CD4-positive, alpha-beta memory T cell (primary cell): ENCODE data around the gene C6orf89. TPM values are rescaled to one million over a fixed set of nuclear protein-coding genes. Genes with fewer than 3 reads are reported as not detected.

ENCODE experiments used
- CTCF ChIA-PET: fragments of 350-600 bp; sonication (Branson Sonifier 250); formaldehyde crosslinking; loops from one replicate; lab custom pipeline; 2021; ENCODE audit warnings: inconsistent platforms; ENCODE audit not compliant: partially characterized antibody; lab: Charles Lee
- POLR2A ChIA-PET: fragments of 350-600 bp; sonication (Branson Sonifier 250); formaldehyde crosslinking; loops from one replicate; lab custom pipeline; 2021; ENCODE audit not compliant: partially characterized antibody; lab: Charles Lee
- DNase-seq, 5 donors: peaks; one replicate each; pipeline versions ENCODE4 v3.0.0 to v3.0.0-alpha.2; 2020 to 2022; ENCODE audit warnings: mixed read lengths in 1 of 5
- H3K27ac ChIP-seq: one replicate; pipeline ENCODE4 v1.7.0; 2013; ENCODE audit warnings: low read depth, low read length
- H3K27me3 ChIP-seq: 2 replicates; pipeline ENCODE4 v1.7.0; 2013; ENCODE audit warnings: mild to moderate bottlenecking, low read length, moderate library complexity; ENCODE audit not compliant: insufficient read depth
- H3K36me3 ChIP-seq: 2 replicates; pipeline ENCODE4 v1.7.0; 2013; ENCODE audit warnings: mild to moderate bottlenecking, low read length, moderate library complexity; ENCODE audit not compliant: insufficient read depth
- H3K4me1 ChIP-seq: 2 replicates; pipeline ENCODE4 v1.7.0; 2013; ENCODE audit warnings: mild to moderate bottlenecking, low read length, moderate library complexity; ENCODE audit not compliant: insufficient read depth
- H3K4me3 ChIP-seq, 2 donors: one replicate each; pipeline ENCODE4 v1.7.0; 2013; ENCODE audit warnings: low read length in 2 of 2, mild to moderate bottlenecking in 1 of 2
- H3K9me3 ChIP-seq, 2 donors: one replicate each; pipeline ENCODE4 v1.7.0; 2013; ENCODE audit warnings: low read length in 2 of 2, control low read depth in 1 of 2; ENCODE audit not compliant: control insufficient read depth in 1 of 2
- H3K27ac Mint-ChIP-seq, 7 donors: one replicate each; pipeline ENCODE4 v1.8.0; 2020 to 2021; ENCODE audit warnings: mixed read lengths in 7 of 7, mild to moderate bottlenecking in 6 of 7, inconsistent platforms in 3 of 7, moderate library complexity in 3 of 7
- H3K27me3 Mint-ChIP-seq, 2 donors: one replicate each; pipeline ENCODE4 v1.8.0; 2020 to 2021; ENCODE audit warnings: mixed read lengths in 2 of 2
- H3K36me3 Mint-ChIP-seq, 2 donors: one replicate each; pipeline ENCODE4 v1.8.0; 2020 to 2021; ENCODE audit warnings: mixed read lengths in 2 of 2, inconsistent platforms in 1 of 2, mild to moderate bottlenecking in 1 of 2
- H3K4me1 Mint-ChIP-seq, 4 donors: one replicate each; pipeline ENCODE4 v1.8.0; 2020 to 2021; ENCODE audit warnings: mixed read lengths in 4 of 4, mild to moderate bottlenecking in 1 of 4
- H3K4me3 Mint-ChIP-seq, 8 donors: one replicate each; pipeline ENCODE4 v1.8.0; 2020 to 2021; ENCODE audit warnings: mixed read lengths in 8 of 8, mild to moderate bottlenecking in 7 of 8, moderate library complexity in 6 of 8, inconsistent platforms in 3 of 8
- H3K9me3 Mint-ChIP-seq, 8 donors: one replicate each; pipeline ENCODE4 v1.8.0; 2020 to 2021; ENCODE audit warnings: mixed read lengths in 8 of 8, mild to moderate bottlenecking in 5 of 8, inconsistent platforms in 3 of 8, moderate library complexity in 1 of 8
- intact Hi-C: fragments of 100-400 bp; cut with micrococcal nuclease; formaldehyde crosslinking; loops from one replicate; pipeline ENCODE4 v1.15.1; 2023
- polyA plus RNA-seq, 2 donors: library from polyadenylated mRNA; unstranded; fragments of 300-500 nt; fragmentation: Illumina TruSeq; gene quantifications; one replicate each; pipeline ENCODE4 v1.2.3, GENCODE V29; 2021
- total RNA-seq, 2 experiments: library from RNA; stranded (reverse); gene quantifications; one replicate each; pipeline ENCODE4 v1.2.3, GENCODE V29; 2021

C6orf89 gene
- total and polyA plus RNA-seq, 4 experiments from 2014 or later: 35.4 to 56.0 (median 52.9) TPM

DNA sequence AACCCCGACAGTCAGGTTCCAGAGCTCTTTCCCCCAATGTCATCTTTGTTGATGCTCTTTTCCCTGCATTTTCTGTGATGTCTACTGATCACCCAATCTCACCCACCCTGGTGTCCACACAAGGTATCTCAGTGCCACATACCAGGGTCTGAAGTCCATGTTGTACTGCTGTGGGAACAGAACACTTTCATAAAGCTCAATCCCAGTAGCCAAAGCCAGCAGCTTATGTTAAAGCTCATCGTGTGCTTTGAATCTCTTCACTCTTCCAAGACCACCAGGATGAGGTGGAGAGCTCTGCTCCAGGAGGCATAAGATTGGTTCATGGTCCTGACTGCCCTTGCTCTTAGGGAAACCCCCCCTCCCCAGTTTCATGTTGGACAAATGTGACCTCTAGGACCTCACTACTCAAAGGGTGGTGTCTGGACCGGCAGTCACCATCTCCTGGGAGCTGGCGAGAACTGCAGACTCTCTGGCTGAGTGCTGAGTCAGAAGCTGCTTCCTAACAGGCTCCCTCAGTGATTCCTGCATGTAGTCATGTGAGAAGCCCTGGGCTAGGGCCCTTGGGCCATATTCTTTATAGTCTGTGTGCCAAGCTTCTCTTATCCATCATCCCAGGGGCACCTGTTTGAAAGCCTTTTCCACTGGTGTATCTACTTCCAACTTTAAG lies 33.1 kb upstream of the C6orf89 start:
- Mint-ChIP-seq H3K27me3 (no peaks in the 10 kb centered on the region), H3K9me3 (peaks cover 0 to 20% (median 15%) of the 10 kb centered on the region in 8 donors), H3K4me1 (no peaks in the 10 kb centered on the region), H3K36me3 (peaks cover 60 to 65% of the 10 kb centered on the region in 2 donors), H3K4me3 (no peak overlapping the region), H3K27ac (peak overlapping the region in 2 of 7 donors; percentile 31 to 52)
- H3K27ac ChIP-seq: no peak overlapping the region
- H3K4me1 ChIP-seq: no peaks in the 10 kb centered on the region
- H3K27me3 ChIP-seq: no peaks in the 10 kb centered on the region
- intact Hi-C loops: no loop called here
- ChIA-PET POLR2A (no interaction called here), CTCF (interaction anchor here (1.0 to 5.6 kb wide), 10 partner anchors 8 to 474 kb away, joined by 3 to 47 read pairs (median 3); no protein-coding TSS in a partner anchor)
- DNase-seq: no peak
- H3K36me3 ChIP-seq: peaks cover 25% of the 10 kb centered on the region
- no peak overlapping the region for H3K4me3 ChIP-seq
- peaks cover 0 to 3% of the 10 kb centered on the region in 2 donors for H3K9me3 ChIP-seq

DNA sequence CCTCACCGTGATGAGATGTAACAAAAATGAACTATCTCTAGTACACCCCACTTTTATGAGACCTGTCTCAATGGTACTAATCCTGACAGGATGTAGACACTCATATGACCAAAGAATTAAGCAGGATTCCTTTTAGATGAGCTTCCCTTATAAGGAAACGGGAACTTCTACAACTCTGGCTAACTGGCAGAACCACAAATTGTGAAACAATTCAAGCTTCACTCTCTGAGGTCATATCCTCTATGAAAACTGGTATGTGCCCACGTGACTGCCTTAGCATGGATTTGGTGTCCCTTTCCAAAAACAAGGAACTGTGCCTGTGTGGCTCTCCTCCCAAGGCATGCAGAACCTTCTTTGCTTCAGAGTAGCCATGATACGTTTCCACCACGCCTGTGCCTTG lies 32.4 kb upstream of the C6orf89 start:
- Histone ChIP-seq H3K27me3 (no peaks in the 10 kb centered on the region), H3K27ac (no peak overlapping the region), H3K9me3 (peaks cover 0 to 3% of the 10 kb centered on the region in 2 donors), H3K4me3 (no peak overlapping the region), H3K36me3 (peaks cover 25% of the 10 kb centered on the region), H3K4me1 (no peaks in the 10 kb centered on the region)
- POLR2A ChIA-PET: no interaction called here
- intact Hi-C loops: no loop called here
- CTCF ChIA-PET: interaction anchor here (0.6 to 5.6 kb wide), 6 partner anchors 12 to 473 kb away, joined by 3 to 47 read pairs (median 3); no protein-coding TSS in a partner anchor
- Mint-ChIP-seq H3K4me1 (no peaks in the 10 kb centered on the region), H3K27ac (peak overlapping the region in 1 of 7 donors; percentile 32), H3K4me3 (no peak overlapping the region), H3K27me3 (no peaks in the 10 kb centered on the region), H3K9me3 (peaks cover 0 to 20% (median 15%) of the 10 kb centered on the region in 8 donors), H3K36me3 (peaks cover 60 to 65% of the 10 kb centered on the region in 2 donors)
- DNase-seq: no peak

DNA sequence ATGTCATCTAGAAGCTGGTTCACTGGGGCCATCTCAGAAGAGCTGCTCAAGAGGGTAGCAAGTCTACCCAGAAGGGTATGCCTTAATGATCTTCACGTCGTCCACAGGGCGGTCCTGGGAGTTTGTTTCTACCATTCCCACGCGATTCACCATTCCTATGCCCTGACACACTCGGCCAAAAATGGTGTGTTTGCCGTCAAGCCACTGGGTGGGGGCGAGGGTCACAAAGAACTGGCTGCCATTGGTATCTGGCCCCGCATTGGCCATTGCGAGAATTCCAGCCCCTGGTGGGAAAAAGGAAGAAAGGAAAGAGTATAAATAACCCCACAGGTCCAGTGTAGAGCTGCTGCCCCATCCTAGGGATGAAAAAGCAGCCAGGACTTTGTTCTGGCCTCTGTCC lies 30.0 kb upstream of the C6orf89 start:
- Histone ChIP-seq H3K4me3 (no peak overlapping the region), H3K36me3 (peaks cover 25% of the 10 kb centered on the region), H3K9me3 (no peaks in the 10 kb centered on the region), H3K27ac (no peak overlapping the region), H3K27me3 (no peaks in the 10 kb centered on the region), H3K4me1 (no peaks in the 10 kb centered on the region)
- Mint-ChIP-seq H3K4me3 (no peak overlapping the region), H3K27ac (no peak overlapping the region), H3K4me1 (peaks cover 0 to 3% (median 0%) of the 10 kb centered on the region in 4 donors), H3K27me3 (no peaks in the 10 kb centered on the region), H3K36me3 (peaks cover 56 to 69% of the 10 kb centered on the region in 2 donors), H3K9me3 (peaks cover 0 to 7% (median 5%) of the 10 kb centered on the region in 8 donors)
- no peak for DNase-seq
- ChIA-PET CTCF (no interaction called here), POLR2A (no interaction called here)
- intact Hi-C loops: no loop called here

DNA sequence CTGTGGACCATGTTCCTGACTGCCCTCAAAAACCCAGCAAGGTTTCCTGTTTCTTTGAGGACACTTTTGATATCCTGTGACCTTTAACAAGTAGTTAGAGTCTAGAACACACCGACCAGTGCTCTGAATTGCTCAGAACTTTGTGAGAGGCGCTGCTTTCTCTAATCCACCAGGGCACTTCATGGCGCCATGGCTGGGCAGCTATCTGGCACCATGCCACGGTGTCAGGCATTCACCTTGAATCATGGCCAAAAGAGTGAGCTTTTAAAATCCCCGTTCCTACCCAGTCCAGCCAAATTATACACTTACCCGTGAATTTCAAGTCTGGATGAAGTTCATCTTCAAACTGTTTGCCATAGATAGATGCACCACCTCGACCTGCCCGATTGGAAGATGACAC lies 29.5 kb upstream of the C6orf89 start:
- Mint-ChIP-seq H3K27ac (no peak overlapping the region), H3K4me1 (peaks cover 0 to 3% (median 0%) of the 10 kb centered on the region in 4 donors), H3K4me3 (no peak overlapping the region), H3K9me3 (peaks cover 0 to 2% (median under 1%) of the 10 kb centered on the region in 8 donors), H3K27me3 (no peaks in the 10 kb centered on the region), H3K36me3 (peaks cover 52 to 70% of the 10 kb centered on the region in 2 donors)
- H3K9me3 ChIP-seq: no peaks in the 10 kb centered on the region
- H3K27ac ChIP-seq: no peak overlapping the region
- H3K4me1 ChIP-seq: no peaks in the 10 kb centered on the region
- peaks cover 25% of the 10 kb centered on the region for H3K36me3 ChIP-seq
- ChIA-PET POLR2A (no interaction called here), CTCF (no interaction called here)
- no peak overlapping the region for H3K4me3 ChIP-seq
- DNase-seq: no peak
- H3K27me3 ChIP-seq: no peaks in the 10 kb centered on the region
- intact Hi-C loops: no loop called here

DNA sequence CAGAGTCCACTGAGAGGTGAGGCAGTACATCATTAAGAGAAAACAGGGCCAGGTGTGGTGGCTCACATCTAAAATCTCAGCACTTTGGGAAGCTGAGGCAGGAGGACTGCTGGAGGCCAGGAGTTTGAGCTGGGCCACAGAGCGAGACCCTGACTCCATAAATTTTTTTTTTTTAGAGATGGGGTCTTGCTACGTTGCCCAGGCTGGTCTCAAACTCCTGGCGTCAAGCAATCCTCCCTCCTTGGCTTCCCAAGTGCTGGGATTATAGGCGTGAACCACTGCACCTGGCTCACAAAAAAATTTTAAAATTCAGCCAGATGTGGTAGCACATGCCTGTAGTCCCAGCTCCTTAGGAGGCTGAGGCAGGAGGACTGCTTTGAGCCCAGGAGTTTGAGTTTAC lies 28.4 kb upstream of the C6orf89 start:
- peaks cover 0 to 3% (median 0%) of the 10 kb centered on the region in 4 donors for H3K4me1 Mint-ChIP-seq
- Histone ChIP-seq H3K4me3 (no peak overlapping the region), H3K27ac (no peak overlapping the region), H3K36me3 (peaks cover 25% of the 10 kb centered on the region), H3K9me3 (no peaks in the 10 kb centered on the region), H3K4me1 (no peaks in the 10 kb centered on the region), H3K27me3 (no peaks in the 10 kb centered on the region)
- intact Hi-C loops: no loop called here
- peaks cover 45 to 65% of the 10 kb centered on the region in 2 donors for H3K36me3 Mint-ChIP-seq
- no peaks in the 10 kb centered on the region for H3K27me3 Mint-ChIP-seq
- no peaks in the 10 kb centered on the region for H3K9me3 Mint-ChIP-seq
- CTCF ChIA-PET: no interaction called here
- no peak overlapping the region for H3K4me3 Mint-ChIP-seq
- H3K27ac Mint-ChIP-seq: no peak overlapping the region
- DNase-seq: no peak
- POLR2A ChIA-PET: no interaction called here

DNA sequence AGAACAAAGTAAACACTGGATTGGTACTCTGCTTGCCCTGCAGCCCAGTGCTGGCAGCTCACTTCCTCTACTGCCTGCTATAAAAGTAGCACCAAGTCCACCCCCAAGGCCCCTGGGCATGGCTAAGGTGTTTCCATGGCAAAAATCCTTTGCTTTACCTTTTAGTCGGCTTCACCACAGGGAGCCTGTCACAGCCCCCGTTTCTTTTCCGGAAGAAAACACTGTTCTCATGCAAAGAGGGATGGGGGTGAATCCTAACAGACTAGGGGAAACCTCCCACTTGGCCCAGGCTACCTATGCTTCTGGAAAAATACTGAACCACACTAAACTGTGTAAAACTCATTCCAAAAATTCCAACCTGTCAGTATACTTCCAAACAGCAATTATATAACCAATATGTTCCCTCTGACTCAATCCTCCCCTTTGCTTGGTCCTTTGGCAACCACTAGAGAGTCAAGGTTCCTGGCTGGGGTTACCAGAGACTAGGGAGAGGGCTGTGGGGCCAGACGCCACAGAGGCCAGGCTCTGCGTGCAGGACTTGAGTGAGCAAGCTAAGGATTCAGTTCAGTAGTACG lies 27.3 kb upstream of the C6orf89 start:
- Mint-ChIP-seq H3K36me3 (peaks cover 45 to 65% of the 10 kb centered on the region in 2 donors), H3K27ac (peak overlapping the region in 1 of 7 donors; percentile 20), H3K4me1 (peaks cover 4 to 8% (median 5%) of the 10 kb centered on the region in 4 donors), H3K27me3 (no peaks in the 10 kb centered on the region), H3K9me3 (no peaks in the 10 kb centered on the region), H3K4me3 (no peak overlapping the region)
- Histone ChIP-seq H3K9me3 (no peaks in the 10 kb centered on the region), H3K27ac (no peak overlapping the region), H3K36me3 (peaks cover 22% of the 10 kb centered on the region), H3K27me3 (no peaks in the 10 kb centered on the region), H3K4me3 (no peak overlapping the region), H3K4me1 (no peaks in the 10 kb centered on the region)
- CTCF ChIA-PET: no interaction called here
- POLR2A ChIA-PET: no interaction called here
- intact Hi-C loops: no loop called here
- DNase-seq: no peak

DNA sequence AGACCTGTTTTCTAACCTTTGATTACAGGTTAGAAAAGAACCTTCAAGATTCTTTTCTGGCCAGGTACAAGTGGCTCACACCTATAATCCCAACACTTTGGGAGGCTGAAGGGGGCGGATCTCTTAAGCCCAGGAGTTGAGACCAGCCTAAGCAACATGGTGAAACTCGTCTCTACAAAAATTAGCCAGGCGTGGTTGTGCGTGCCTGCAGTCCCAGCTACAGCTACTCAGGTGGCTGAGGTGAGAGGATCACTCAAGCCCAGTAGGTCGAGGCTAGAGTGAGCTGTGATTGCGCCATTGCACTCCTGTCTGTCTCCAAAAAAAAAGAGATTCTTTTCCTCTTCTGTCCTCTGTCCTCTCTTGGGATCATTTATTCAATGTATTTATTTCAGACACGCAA lies 25.6 kb upstream of the C6orf89 start:
- intact Hi-C loops: no loop called here
- H3K4me3 Mint-ChIP-seq: no peak overlapping the region
- peaks cover 11 to 23% (median 14%) of the 10 kb centered on the region in 4 donors for H3K4me1 Mint-ChIP-seq
- no peak overlapping the region for H3K27ac Mint-ChIP-seq
- ChIA-PET CTCF (interaction anchor here (0.6 to 1.0 kb wide), 5 partner anchors 10 to 845 kb away, joined by 3 to 4 read pairs (median 3); partner anchors contain the start of gene C6orf89), POLR2A (no interaction called here)
- no peak overlapping the region for H3K4me3 ChIP-seq
- no peaks in the 10 kb centered on the region for H3K9me3 Mint-ChIP-seq
- no peaks in the 10 kb centered on the region for H3K27me3 Mint-ChIP-seq
- no peaks in the 10 kb centered on the region for H3K27me3 ChIP-seq
- no peak overlapping the region for H3K27ac ChIP-seq
- DNase-seq: no peak
- peaks cover 21% of the 10 kb centered on the region for H3K36me3 ChIP-seq
- H3K9me3 ChIP-seq: no peaks in the 10 kb centered on the region
- H3K36me3 Mint-ChIP-seq: peaks cover 48 to 63% of the 10 kb centered on the region in 2 donors
- no peaks in the 10 kb centered on the region for H3K4me1 ChIP-seq
